Measurements from ENCODE around the gene SIVA1. TPM values are rescaled to one million over a fixed set of nuclear protein-coding genes. Genes with fewer than 3 reads are reported as not detected.
A peak's percentile ranks its signal among the peaks of the same experiment; 100 is the strongest.

SIVA1 gene
- total RNA-seq, 6 experiments from 2014 or later = 38.1 to 252 (median 50.6) TPM

DNA sequence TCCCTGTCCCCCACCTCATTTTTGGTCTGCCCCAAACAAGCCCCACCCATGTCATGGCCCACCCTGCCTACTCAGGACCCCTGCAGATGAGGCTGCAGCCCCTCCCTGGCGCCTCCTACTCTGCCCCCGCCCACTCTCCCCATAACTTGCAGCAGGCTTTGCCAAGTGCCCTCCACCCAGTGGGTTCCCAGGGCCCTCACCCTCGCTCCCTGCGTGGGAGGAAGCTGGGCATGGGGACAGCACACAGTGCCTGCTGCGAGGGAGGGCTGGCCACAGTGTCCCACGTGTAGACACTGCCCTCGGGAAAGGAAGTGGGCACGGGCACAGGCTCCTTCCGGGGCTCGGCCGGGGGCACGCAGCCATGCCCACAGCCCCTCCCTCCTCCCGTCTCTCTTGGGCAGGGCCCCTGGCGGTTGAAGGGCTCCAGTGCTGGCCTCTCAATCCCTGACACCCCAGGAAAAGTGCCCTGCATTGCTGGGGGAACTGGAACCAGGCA, 33.2 kb downstream of the SIVA1 start:
- TF ChIP-seq, protein P1, sequence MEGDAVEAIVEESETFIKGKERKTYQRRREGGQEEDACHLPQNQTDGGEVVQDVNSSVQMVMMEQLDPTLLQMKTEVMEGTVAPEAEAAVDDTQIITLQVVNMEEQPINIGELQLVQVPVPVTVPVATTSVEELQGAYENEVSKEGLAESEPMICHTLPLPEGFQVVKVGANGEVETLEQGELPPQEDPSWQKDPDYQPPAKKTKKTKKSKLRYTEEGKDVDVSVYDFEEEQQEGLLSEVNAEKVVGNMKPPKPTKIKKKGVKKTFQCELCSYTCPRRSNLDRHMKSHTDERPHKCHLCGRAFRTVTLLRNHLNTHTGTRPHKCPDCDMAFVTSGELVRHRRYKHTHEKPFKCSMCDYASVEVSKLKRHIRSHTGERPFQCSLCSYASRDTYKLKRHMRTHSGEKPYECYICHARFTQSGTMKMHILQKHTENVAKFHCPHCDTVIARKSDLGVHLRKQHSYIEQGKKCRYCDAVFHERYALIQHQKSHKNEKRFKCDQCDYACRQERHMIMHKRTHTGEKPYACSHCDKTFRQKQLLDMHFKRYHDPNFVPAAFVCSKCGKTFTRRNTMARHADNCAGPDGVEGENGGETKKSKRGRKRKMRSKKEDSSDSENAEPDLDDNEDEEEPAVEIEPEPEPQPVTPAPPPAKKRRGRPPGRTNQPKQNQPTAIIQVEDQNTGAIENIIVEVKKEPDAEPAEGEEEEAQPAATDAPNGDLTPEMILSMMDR (IDR thresholded peaks at IDR 0.05) = peak in 1 of 4 donors; percentile 8
- no peak for TF ChIP-seq POLR2A (IDR thresholded peaks at IDR 0.05)
- Histone ChIP-seq H3K4me3 (no peak overlapping the region), H3K27me3 (no peaks in the 10 kb centered on the region), H3K36me3 (peaks cover 0 to 3% (median 0%) of the 10 kb centered on the region in 4 donors), H3K27ac (no peak overlapping the region), H3K4me1 (peaks cover 0 to 47% (median 22%) of the 10 kb centered on the region in 4 donors), H3K9me3 (no peaks in the 10 kb centered on the region)
- 35% methylated on average over 4 of the region's 14 CpGs for WGBS (ENCODE audit: insufficient coverage, low coverage, low lambda C conversion rate, missing lambda C conversion rate)
- intact Hi-C loops (cut with DNase I) = no loop called here
- no peak for DNase-seq
- peak in 3 of 4 donors; percentile 5 to 42 (median 10) for ATAC-seq

DNA sequence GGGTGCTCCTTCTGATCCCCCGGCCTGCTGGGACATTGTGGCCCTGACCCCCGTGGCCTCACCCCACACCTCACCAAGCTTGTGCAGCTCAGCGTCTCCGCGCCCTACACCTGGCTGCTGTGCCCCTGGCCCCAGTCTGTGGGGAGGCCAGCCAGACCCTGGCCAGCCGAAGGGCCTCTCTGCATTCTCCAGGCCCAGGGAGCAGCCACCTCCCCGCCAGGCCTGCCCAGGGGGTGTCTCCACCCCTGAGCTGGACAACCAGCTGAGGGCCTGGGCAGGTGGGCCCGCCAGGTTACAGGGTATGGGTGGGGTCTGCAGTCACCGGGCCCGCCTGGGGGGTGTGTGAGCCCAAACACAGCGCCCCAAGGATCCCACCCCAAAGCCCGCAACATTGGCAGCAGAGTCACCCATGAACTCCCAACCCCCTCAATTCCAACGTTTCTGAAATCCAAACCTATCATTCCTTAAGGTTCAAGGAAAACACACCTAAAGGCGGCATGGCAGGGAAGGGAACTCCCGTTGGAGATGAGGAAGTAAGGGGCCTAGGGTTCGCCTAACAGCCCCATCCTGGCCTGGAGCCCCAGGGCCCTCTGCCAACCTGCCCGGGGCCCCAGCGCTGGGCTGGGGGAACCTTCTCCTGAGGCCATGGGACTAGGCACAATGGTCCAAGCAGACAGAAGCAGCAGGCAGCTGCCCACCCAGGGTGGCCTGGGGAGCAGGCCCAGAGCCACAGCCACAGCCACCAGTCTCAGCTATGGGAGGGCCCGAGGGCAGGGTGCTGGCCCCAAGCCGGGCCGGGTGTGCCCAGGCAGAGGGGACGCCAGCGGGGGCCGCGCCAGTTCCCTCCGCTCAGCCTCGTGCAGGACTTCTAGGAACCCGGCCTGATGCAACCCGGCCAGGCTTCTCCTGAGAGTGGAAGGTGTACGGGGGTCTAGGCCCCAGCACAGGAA, 34.1 kb downstream of the SIVA1 start:
- no peak for ATAC-seq
- Histone ChIP-seq H3K27ac (no peak overlapping the region), H3K27me3 (no peaks in the 10 kb centered on the region), H3K4me1 (peaks cover 0 to 55% (median 26%) of the 10 kb centered on the region in 4 donors), H3K36me3 (peaks cover 0 to 3% (median 0%) of the 10 kb centered on the region in 4 donors), H3K9me3 (no peaks in the 10 kb centered on the region), H3K4me3 (no peak overlapping the region)
- no peak for DNase-seq
- TF ChIP-seq POLR2A (IDR thresholded peaks at IDR 0.05) = no peak
- TF ChIP-seq, protein P1 (IDR thresholded peaks at IDR 0.05) = no peak
- intact Hi-C loops (cut with DNase I) = no loop called here
- 41% methylated on average over 5 of the region's 30 CpGs for whole genome bisulfite sequencing (ENCODE audit: insufficient coverage, low coverage, low lambda C conversion rate, missing lambda C conversion rate)

DNA sequence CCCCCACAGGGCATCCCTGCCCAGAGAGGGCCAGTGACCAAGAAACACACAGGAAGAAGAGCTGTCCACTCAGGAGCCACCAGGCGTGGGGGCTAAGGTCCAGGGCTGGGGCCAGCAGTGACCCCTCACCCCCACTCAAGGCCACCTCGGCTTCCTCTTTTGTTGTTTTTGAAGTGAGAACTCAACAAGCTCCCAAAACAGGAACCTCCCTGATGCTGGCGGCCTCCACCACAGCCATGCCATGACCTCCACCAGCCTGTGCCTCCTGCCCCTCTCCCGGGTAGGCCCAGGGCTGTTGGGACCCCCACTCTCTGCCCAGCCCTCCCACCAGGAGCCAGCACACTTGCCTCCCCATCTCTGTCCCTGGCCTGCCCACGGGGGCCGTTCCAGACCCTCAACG, 34.8 kb downstream of the SIVA1 start:
- Histone ChIP-seq H3K27ac (no peak overlapping the region), H3K9me3 (no peaks in the 10 kb centered on the region), H3K36me3 (peaks cover 0 to 3% (median 0%) of the 10 kb centered on the region in 4 donors), H3K27me3 (no peaks in the 10 kb centered on the region), H3K4me1 (peaks cover 0 to 62% (median 29%) of the 10 kb centered on the region in 4 donors), H3K4me3 (no peak overlapping the region)
- ATAC-seq = no peak
- 55% methylated on average over 5 of the region's 7 CpGs for WGBS (ENCODE audit: insufficient coverage, low coverage, low lambda C conversion rate, missing lambda C conversion rate)
- intact Hi-C loops (cut with DNase I) = no loop called here
- DNase-seq = no peak
- TF ChIP-seq, protein P1 (IDR thresholded peaks at IDR 0.05) = no peak
- no peak for TF ChIP-seq POLR2A (IDR thresholded peaks at IDR 0.05)

DNA sequence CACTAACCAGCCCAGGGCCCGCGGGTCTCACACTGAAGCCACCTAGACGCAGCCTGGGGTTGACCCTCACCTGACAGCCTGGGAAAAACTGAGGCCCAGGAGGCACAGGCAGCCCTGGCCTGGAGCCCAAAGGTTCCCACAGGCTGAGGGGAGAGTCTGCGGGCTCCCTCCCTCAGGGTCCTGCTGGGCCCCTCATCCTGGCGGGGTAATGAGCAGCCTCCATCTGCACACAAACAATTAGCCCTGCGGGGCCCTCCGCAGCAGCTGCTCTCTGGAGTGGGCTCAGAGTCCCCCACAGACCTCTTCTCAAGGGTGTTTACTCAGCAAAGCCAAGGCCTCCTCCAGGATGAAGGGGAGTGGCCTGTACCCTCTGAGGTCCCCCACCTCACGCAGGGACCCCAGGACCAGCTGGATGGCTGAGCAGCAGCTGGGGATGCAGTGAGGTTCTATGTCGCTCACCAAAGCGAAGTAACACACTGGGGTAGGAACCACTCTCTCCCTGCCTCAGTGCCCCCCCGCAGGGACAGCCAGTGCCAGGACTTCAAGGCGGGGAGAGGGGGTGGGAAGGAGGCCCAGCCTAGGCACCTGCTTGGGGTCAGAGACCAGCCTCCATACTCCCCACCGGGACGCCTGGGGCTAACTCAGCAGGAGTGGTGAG, 35.3 kb downstream of the SIVA1 start:
- H3K36me3 ChIP-seq = peaks cover 0 to 3% (median 0%) of the 10 kb centered on the region in 4 donors
- no peak for DNase-seq
- no peaks in the 10 kb centered on the region for H3K9me3 ChIP-seq
- H3K4me3 ChIP-seq = no peak overlapping the region
- peaks cover 0 to 67% (median 33%) of the 10 kb centered on the region in 4 donors for H3K4me1 ChIP-seq
- TF ChIP-seq, protein P1 (IDR thresholded peaks at IDR 0.05) = no peak
- no peak for TF ChIP-seq POLR2A (IDR thresholded peaks at IDR 0.05)
- H3K27me3 ChIP-seq = no peaks in the 10 kb centered on the region
- intact Hi-C loops (cut with DNase I) = no loop called here
- H3K27ac ChIP-seq = peak overlapping the region in 1 of 3 donors; percentile 58
- no peak for ATAC-seq
- WGBS (ENCODE audit: insufficient coverage, low coverage, low lambda C conversion rate, missing lambda C conversion rate) = 50% methylated on average over 1 of the region's 14 CpGs

Measured in right lobe of liver (tissue), 6 donors.